PC-9 (cell line): ENCODE data around the gene CHN1. TPM values are rescaled to one million over a fixed set of nuclear protein-coding genes. Genes with fewer than 3 reads are reported as not detected.

Source experiments
- BruUV-seq: library from RNA; stranded (reverse); fragments of 400-500 nt; replicated peaks from 2 replicates; lab custom pipeline; 2021; lab: Mats Ljungman, UMichigan
- CTCF ChIA-PET: fragments of 300-600 bp; sonication (Branson Sonifier 250); formaldehyde crosslinking; loops from one replicate; lab custom pipeline; 2022; ENCODE audit warnings: antibody characterized with exemption; lab: Charles Lee
- POLR2A ChIA-PET: fragments of 300-600 bp; sonication (Branson Sonifier 250); formaldehyde crosslinking; loops from one replicate; lab custom pipeline; 2022; ENCODE audit warnings: antibody characterized with exemption; ENCODE audit not compliant: unreplicated experiment; lab: Charles Lee
- DNase-seq, 2 experiments: peaks; one replicate each; pipeline versions ENCODE4 v3.0.0 to v3.0.0-alpha.2; 2015 to 2022; ENCODE audit warnings: mixed read lengths in 1 of 2
- H2AFZ ChIP-seq: fragments of 200-600 bp; sonication (generic); 2 replicates; pipeline ENCODE4 v1.8.1; 2017; ENCODE audit warnings: antibody characterized with exemption
- H3F3A ChIP-seq: fragments of 200-600 bp; sonication (generic); 2 replicates; pipeline ENCODE4 v1.8.1; 2017; ENCODE audit warnings: antibody characterized with exemption, mild to moderate bottlenecking, low read depth; ENCODE audit not compliant: insufficient read depth
- H3K27ac ChIP-seq: fragments of 200-600 bp; sonication (generic); 2 replicates; pipeline ENCODE4 v1.6.1; 2016; ENCODE audit warnings: mixed run types
- H3K27me3 ChIP-seq: fragments of 200-600 bp; sonication (generic); 2 replicates; pipeline ENCODE4 v1.6.1; 2016; ENCODE audit warnings: low read depth, mixed run types; ENCODE audit not compliant: insufficient read depth
- H3K36me3 ChIP-seq: fragments of 200-600 bp; sonication (generic); 2 replicates; pipeline ENCODE4 v1.6.1; 2016; ENCODE audit warnings: low read depth, mixed run types
- H3K4me1 ChIP-seq: fragments of 200-600 bp; sonication (generic); replicated peaks from 2 replicates; pipeline ENCODE4 v1.6.1; 2016; ENCODE audit warnings: mixed run types; ENCODE audit not compliant: insufficient read depth
- H3K4me2 ChIP-seq: fragments of 200-600 bp; sonication (generic); 2 replicates; pipeline ENCODE4 v1.6.1; 2017; ENCODE audit warnings: mixed run types
- H3K4me3 ChIP-seq: fragments of 200-600 bp; sonication (generic); 2 replicates; pipeline ENCODE4 v1.6.1; 2016; ENCODE audit warnings: mixed run types
- H3K79me2 ChIP-seq: fragments of 200-600 bp; sonication (generic); 2 replicates; pipeline ENCODE4 v1.6.1; 2017; ENCODE audit warnings: low read depth, mixed run types
- H3K9me2 ChIP-seq: fragments of 200-600 bp; sonication (generic); 2 replicates; pipeline ENCODE4 v1.8.1; 2017; ENCODE audit warnings: mild to moderate bottlenecking; ENCODE audit not compliant: insufficient read depth
- H3K9me3 ChIP-seq: fragments of 200-600 bp; sonication (generic); 2 replicates; pipeline ENCODE4 v1.8.1; 2016; ENCODE audit warnings: low read depth; ENCODE audit not compliant: insufficient read depth
- H4K20me1 ChIP-seq: fragments of 200-600 bp; sonication (generic); 2 replicates; pipeline ENCODE4 v1.8.1; 2017; ENCODE audit not compliant: insufficient read depth
- CTCF ChIP-seq: fragments of 200-600 bp; sonication (generic); conservative IDR thresholded peaks from 2 replicates; pipeline ENCODE4 v1.6.1; 2017; ENCODE audit warnings: mixed run types, antibody characterized with exemption, mild to moderate bottlenecking, moderate library complexity
- EZH2 ChIP-seq: fragments of 200-600 bp; sonication (generic); IDR thresholded peaks from 2 replicates; pipeline ENCODE4 v1.8.0; 2017; ENCODE audit warnings: antibody characterized with exemption, low read depth
- intact Hi-C: fragments of 100-400 bp; cut with micrococcal nuclease; formaldehyde crosslinking; loops from one replicate; pipeline ENCODE4 v1.10.0; 2022; ENCODE audit not compliant: unreplicated experiment
- total RNA-seq: library from RNA; stranded (reverse); gene quantifications from 2 replicates; pipeline ENCODE4 v1.2.3, GENCODE V29; 2021

Gene CHN1
- total RNA-seq, 1 experiment from 2014 or later: 14.0 TPM

DNA sequence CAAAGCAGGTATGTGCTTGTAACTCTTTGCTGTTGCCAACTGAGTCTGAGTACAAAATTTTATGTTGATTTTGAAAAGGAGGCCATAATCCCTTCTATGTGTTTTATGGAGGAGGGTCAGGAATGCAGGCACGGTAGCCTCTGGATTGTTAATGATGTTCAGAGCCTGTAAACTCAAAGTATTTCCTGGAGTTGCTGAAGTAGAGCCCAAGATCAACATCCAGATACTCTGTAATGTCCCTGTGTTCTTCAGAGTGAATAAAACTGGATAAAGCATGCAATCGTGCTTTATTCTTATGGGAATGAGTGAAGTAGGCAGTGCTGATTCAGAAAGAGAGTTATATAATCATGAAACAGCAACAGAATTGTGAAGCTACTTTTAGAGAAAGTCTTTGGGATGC is 179.1 kb downstream of the CHN1 start:
- ChIA-PET POLR2A (no interaction called here), CTCF (no interaction called here)
- Histone ChIP-seq H3K4me3 (no peak overlapping the region), H3K27ac (no peak overlapping the region), H3K27me3 (no peaks in the 10 kb centered on the region), H3K4me2 (peak overlapping the region; percentile 70; the same call in 1 of the 2 replicates), H4K20me1 (no peaks in the 10 kb centered on the region), H3K9me3 (no peaks in the 10 kb centered on the region), H3K79me2 (no peaks in the 10 kb centered on the region), H2AFZ (no peak overlapping the region), H3K36me3 (no peaks in the 10 kb centered on the region), H3K4me1 (peaks cover 31% of the 10 kb centered on the region), H3K9me2 (no peaks in the 10 kb centered on the region), H3F3A (peaks cover 18% of the 10 kb centered on the region)
- DNase-seq: no peak
- BruUV-seq: no TSS peak
- intact Hi-C loops: loop anchor here (5.0 kb wide), 1 partner anchor 146 kb away; no protein-coding TSS in a partner anchor
- no peak for TF ChIP-seq EZH2
- no peak for TF ChIP-seq CTCF

DNA sequence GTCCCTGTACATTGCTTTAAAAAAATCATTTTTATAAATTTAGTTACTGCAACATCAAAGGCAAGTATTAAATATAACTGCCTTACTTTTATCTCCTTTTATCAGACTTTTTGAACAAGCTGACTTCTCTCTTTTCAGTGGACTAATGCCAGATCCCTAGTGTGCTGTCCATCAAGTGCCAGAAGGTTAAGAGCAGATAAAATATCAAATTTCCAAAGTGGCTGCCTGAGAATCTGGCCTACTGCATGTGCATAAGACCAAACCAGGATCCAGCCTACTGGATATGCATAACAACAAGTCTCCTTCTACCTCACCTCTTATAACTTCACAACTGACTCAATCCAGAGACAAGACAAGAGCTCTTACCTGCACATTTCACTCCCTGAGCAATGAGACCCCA is 181.1 kb downstream of the CHN1 start:
- POLR2A ChIA-PET: no interaction called here
- BruUV-seq: no TSS peak
- Histone ChIP-seq H2AFZ (no peak overlapping the region), H3K4me2 (no peak overlapping the region), H3K9me3 (no peaks in the 10 kb centered on the region), H3K79me2 (no peaks in the 10 kb centered on the region), H3K36me3 (no peaks in the 10 kb centered on the region), H3K4me3 (no peak overlapping the region), H3K9me2 (no peaks in the 10 kb centered on the region), H4K20me1 (no peaks in the 10 kb centered on the region), H3K27ac (no peak overlapping the region), H3F3A (peaks cover 18% of the 10 kb centered on the region), H3K4me1 (peaks cover 31% of the 10 kb centered on the region), H3K27me3 (no peaks in the 10 kb centered on the region)
- intact Hi-C loops: no loop called here
- no peak for TF ChIP-seq EZH2
- TF ChIP-seq CTCF: no peak
- DNase-seq: no peak
- CTCF ChIA-PET: interaction anchor here (0.7 to 1.3 kb wide), 2 partner anchors 53 to 281 kb away, joined by 3 to 4 read pairs; no protein-coding TSS in a partner anchor

GRCh38 chr2:174821628-174822027 is 183.6 kb downstream of the CHN1 start:
- H3K4me1 ChIP-seq: peaks cover 12% of the 10 kb centered on the region
- H3K4me2 ChIP-seq: no peak overlapping the region
- H3F3A ChIP-seq: 0 out of 2 replicates have a peak, but pooled peaks cover 1% of the 10 kb centered on the region
- POLR2A ChIA-PET: no interaction called here
- no peaks in the 10 kb centered on the region for H3K79me2 ChIP-seq
- H3K27ac ChIP-seq: no peak overlapping the region
- no peak for TF ChIP-seq EZH2
- TF ChIP-seq CTCF: no peak
- no peaks in the 10 kb centered on the region for H4K20me1 ChIP-seq
- H3K4me3 ChIP-seq: no peak overlapping the region
- intact Hi-C loops: no loop called here
- DNase-seq: no peak
- H3K9me2 ChIP-seq: no peaks in the 10 kb centered on the region
- no peaks in the 10 kb centered on the region for H3K9me3 ChIP-seq
- H3K36me3 ChIP-seq: no peaks in the 10 kb centered on the region
- H3K27me3 ChIP-seq: no peaks in the 10 kb centered on the region
- H2AFZ ChIP-seq: no peak overlapping the region
- CTCF ChIA-PET: no interaction called here
- BruUV-seq: no TSS peak
